ENCODE data around the gene HENMT1.
"Not testable (repeated sequence)": the region's sequence is repeated elsewhere in the genome, so short reads cannot be mapped to it uniquely, and the experiment has no call there.

The HENMT1 gene

GRCh38 chr1:108670131-108670773 lies 9.4 kb upstream of the HENMT1 start:
- Histone ChIP-seq H3K9me3 (ENCODE audit: control insufficient read depth, insufficient read depth, low read depth, low read length) (no peaks in the 10 kb centered on the region), H3K9ac (ENCODE audit: low read length) (no peak overlapping the region), H3K4me1 (ENCODE audit: control insufficient read depth, insufficient read depth, low read length) (no peaks in the 10 kb centered on the region), H3K36me3 (ENCODE audit: control insufficient read depth, insufficient read depth, low read length) (no peaks in the 10 kb centered on the region), H3K4me3 (ENCODE audit: low read depth, low read length) (no peak overlapping the region), H3K27ac (ENCODE audit: low read depth, low read length) (no peak overlapping the region), H3K27me3 (ENCODE audit: control insufficient read depth, insufficient read depth, low read length) (no peaks in the 10 kb centered on the region)

- Histone ChIP-seq H3K4me1 (ENCODE audit: control insufficient read depth, insufficient read depth, low read length) (no peaks in the 10 kb centered on the region), H3K9me3 (ENCODE audit: control insufficient read depth, insufficient read depth, low read depth, low read length) (no peaks in the 10 kb centered on the region), H3K27ac (ENCODE audit: low read depth, low read length) (no peak overlapping the region), H3K27me3 (ENCODE audit: control insufficient read depth, insufficient read depth, low read length) (no peaks in the 10 kb centered on the region), H3K36me3 (ENCODE audit: control insufficient read depth, insufficient read depth, low read length) (no peaks in the 10 kb centered on the region), H3K9ac (ENCODE audit: low read length) (no peak overlapping the region), H3K4me3 (ENCODE audit: low read depth, low read length) (no peak overlapping the region)
These were observed 8.8 kb upstream of the HENMT1 start for GRCh38 chr1:108669679-108670078.

- H3K36me3 ChIP-seq (ENCODE audit: control insufficient read depth, insufficient read depth, low read length), result no peaks in the 10 kb centered on the region
- H3K27ac ChIP-seq (ENCODE audit: low read depth, low read length), result no peak overlapping the region
- H3K4me3 ChIP-seq (ENCODE audit: low read depth, low read length), result no peak overlapping the region
- H3K9ac ChIP-seq (ENCODE audit: low read length), result no peak overlapping the region
- no peaks in the 10 kb centered on the region for H3K9me3 ChIP-seq (ENCODE audit: control insufficient read depth, insufficient read depth, low read depth, low read length)
- H3K4me1 ChIP-seq (ENCODE audit: control insufficient read depth, insufficient read depth, low read length), result no peaks in the 10 kb centered on the region
- H3K27me3 ChIP-seq (ENCODE audit: control insufficient read depth, insufficient read depth, low read length), result no peaks in the 10 kb centered on the region
These were observed 7.9 kb upstream of the HENMT1 start for GRCh38 chr1:108668777-108669176.

DNA sequence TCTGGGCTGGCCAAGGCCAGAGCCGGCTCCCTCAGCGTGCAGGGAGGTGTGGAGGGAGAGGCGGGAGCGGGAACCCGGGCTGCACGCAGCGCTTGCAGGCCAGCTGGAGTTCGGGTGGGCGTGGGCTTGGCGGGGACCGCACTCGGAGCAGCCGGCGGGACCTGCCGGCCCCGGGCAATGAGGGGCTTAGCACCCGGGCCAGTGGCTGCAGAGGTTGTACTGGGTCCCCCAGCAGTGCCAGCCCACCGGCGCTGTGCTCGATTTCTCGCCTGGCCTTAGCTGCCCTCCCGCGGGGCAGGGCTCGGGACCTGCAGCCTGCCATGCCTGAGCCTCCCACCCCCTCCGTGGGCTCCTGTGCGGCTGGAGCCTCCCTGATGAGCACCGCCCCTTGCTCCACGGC lies 6.5 kb upstream of the HENMT1 start:
- H3K36me3 ChIP-seq (ENCODE audit: control insufficient read depth, insufficient read depth, low read length); H3K4me1 ChIP-seq (ENCODE audit: control insufficient read depth, insufficient read depth, low read length); H3K27ac ChIP-seq (ENCODE audit: low read depth, low read length); H3K4me3 ChIP-seq (ENCODE audit: low read depth, low read length); H3K9ac ChIP-seq (ENCODE audit: low read length); H3K9me3 ChIP-seq (ENCODE audit: control insufficient read depth, insufficient read depth, low read depth, low read length); H3K27me3 ChIP-seq (ENCODE audit: control insufficient read depth, insufficient read depth, low read length): not testable (repeated sequence)

DNA sequence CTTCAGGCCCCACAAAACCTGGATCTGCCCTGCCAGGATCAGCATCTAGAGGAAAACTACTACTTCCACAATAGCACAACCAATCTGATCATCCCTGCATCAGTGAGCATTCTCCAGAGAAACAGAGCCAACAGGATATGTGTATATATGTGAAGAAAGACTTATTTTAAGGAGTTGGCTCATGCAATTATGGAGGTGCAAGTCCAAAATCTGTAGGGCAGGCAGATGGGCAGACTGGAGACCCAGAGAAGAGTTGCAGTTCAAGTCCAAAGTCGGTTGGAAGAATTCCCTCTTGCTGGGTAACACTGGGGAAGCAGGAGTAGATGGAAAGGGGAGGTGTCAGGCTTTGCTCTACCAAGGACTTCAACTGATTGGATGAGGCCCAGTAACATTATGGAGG lies 4.9 kb upstream of the HENMT1 start:
- Histone ChIP-seq H3K27me3 (ENCODE audit: control insufficient read depth, insufficient read depth, low read length) (peaks cover 24% of the 10 kb centered on the region), H3K9ac (ENCODE audit: low read length) (no peak overlapping the region), H3K4me1 (ENCODE audit: control insufficient read depth, insufficient read depth, low read length) (peaks cover 4% of the 10 kb centered on the region; the same call in 1 of the 2 replicates), H3K4me3 (ENCODE audit: low read depth, low read length) (no peak overlapping the region), H3K36me3 (ENCODE audit: control insufficient read depth, insufficient read depth, low read length) (no peaks in the 10 kb centered on the region), H3K9me3 (ENCODE audit: control insufficient read depth, insufficient read depth, low read depth, low read length) (no peaks in the 10 kb centered on the region), H3K27ac (ENCODE audit: low read depth, low read length) (no peak overlapping the region)

GRCh38 chr1:108665067-108665466 lies 4.2 kb upstream of the HENMT1 start:
- no peaks in the 10 kb centered on the region for H3K9me3 ChIP-seq (ENCODE audit: control insufficient read depth, insufficient read depth, low read depth, low read length)
- H3K36me3 ChIP-seq (ENCODE audit: control insufficient read depth, insufficient read depth, low read length), result no peaks in the 10 kb centered on the region
- no peak overlapping the region for H3K4me3 ChIP-seq (ENCODE audit: low read depth, low read length)
- no peak overlapping the region for H3K27ac ChIP-seq (ENCODE audit: low read depth, low read length)
- H3K27me3 ChIP-seq (ENCODE audit: control insufficient read depth, insufficient read depth, low read length), result peaks cover 25% of the 10 kb centered on the region
- H3K4me1 ChIP-seq (ENCODE audit: control insufficient read depth, insufficient read depth, low read length), result peaks cover 4% of the 10 kb centered on the region; the same call in 1 of the 2 replicates
- H3K9ac ChIP-seq (ENCODE audit: low read length), result no peak overlapping the region

DNA sequence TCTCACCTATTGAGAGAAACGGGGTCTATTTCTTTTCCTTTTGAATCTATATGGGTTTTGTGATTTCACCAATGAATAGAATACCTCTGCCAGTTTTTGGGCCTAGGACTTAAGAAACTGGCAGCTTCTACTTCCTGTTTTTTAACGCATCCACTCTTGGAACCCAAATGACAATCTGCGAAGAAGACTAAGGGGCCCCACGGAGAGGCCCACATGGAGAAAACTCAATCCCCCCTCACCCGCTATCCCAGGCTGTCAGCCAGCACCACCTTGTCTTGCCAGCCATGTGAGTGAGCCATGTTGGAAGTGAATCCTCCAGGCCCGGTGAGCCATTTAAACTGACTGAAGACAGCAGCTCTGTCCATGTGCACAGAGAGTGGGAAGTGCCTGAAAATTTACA lies 3.6 kb upstream of the HENMT1 start:
- Histone ChIP-seq H3K9ac (ENCODE audit: low read length) (no peak overlapping the region), H3K4me3 (ENCODE audit: low read depth, low read length) (no peak overlapping the region), H3K4me1 (ENCODE audit: control insufficient read depth, insufficient read depth, low read length) (peaks cover 4% of the 10 kb centered on the region; the same call in 1 of the 2 replicates), H3K36me3 (ENCODE audit: control insufficient read depth, insufficient read depth, low read length) (no peaks in the 10 kb centered on the region), H3K27me3 (ENCODE audit: control insufficient read depth, insufficient read depth, low read length) (peaks cover 25% of the 10 kb centered on the region), H3K9me3 (ENCODE audit: control insufficient read depth, insufficient read depth, low read depth, low read length) (no peaks in the 10 kb centered on the region), H3K27ac (ENCODE audit: low read depth, low read length) (no peak overlapping the region)

DNA sequence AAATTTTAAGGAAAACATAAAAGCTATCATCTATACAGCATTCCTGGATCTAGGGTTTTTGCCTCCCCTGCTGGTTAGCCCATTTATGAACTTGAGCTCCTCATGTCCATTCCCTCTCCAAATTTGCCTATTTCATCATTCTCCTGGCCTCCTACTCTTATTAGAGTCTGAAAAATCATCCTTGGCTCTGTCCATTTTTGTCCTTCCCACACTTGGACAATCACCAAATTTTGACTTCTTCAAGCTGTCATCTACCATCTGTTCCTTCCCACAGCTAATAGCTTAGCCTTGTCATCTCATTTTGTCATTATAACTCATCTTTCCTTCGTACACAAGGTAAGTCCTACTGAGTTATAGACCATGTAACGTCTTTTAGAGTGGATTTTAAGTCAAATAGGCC lies 2.2 kb upstream of the HENMT1 start:
- Histone ChIP-seq H3K27me3 (ENCODE audit: control insufficient read depth, insufficient read depth, low read length) (peaks cover 25% of the 10 kb centered on the region), H3K36me3 (ENCODE audit: control insufficient read depth, insufficient read depth, low read length) (no peaks in the 10 kb centered on the region), H3K4me3 (ENCODE audit: low read depth, low read length) (no peak overlapping the region), H3K27ac (ENCODE audit: low read depth, low read length) (no peak overlapping the region), H3K4me1 (ENCODE audit: control insufficient read depth, insufficient read depth, low read length) (peaks cover 4% of the 10 kb centered on the region; the same call in 1 of the 2 replicates), H3K9ac (ENCODE audit: low read length) (no peak overlapping the region), H3K9me3 (ENCODE audit: control insufficient read depth, insufficient read depth, low read depth, low read length) (no peaks in the 10 kb centered on the region)

- Histone ChIP-seq H3K36me3 (ENCODE audit: control insufficient read depth, insufficient read depth, low read length) (no peaks in the 10 kb centered on the region), H3K27me3 (ENCODE audit: control insufficient read depth, insufficient read depth, low read length) (peaks cover 18% of the 10 kb centered on the region), H3K4me1 (ENCODE audit: control insufficient read depth, insufficient read depth, low read length) (peaks cover 4% of the 10 kb centered on the region; the same call in 1 of the 2 replicates), H3K9me3 (ENCODE audit: control insufficient read depth, insufficient read depth, low read depth, low read length) (no peaks in the 10 kb centered on the region), H3K9ac (ENCODE audit: low read length) (no peak overlapping the region), H3K4me3 (ENCODE audit: low read depth, low read length) (no peak overlapping the region), H3K27ac (ENCODE audit: low read depth, low read length) (no peak overlapping the region)
These were observed 3.4 kb downstream of the HENMT1 start for GRCh38 chr1:108657356-108658080.

GRCh38 chr1:108653431-108654105 lies 7.3 kb downstream of the HENMT1 start:
- H3K27ac ChIP-seq (ENCODE audit: low read depth, low read length), result no peak overlapping the region
- no peak overlapping the region for H3K9ac ChIP-seq (ENCODE audit: low read length)
- H3K27me3 ChIP-seq (ENCODE audit: control insufficient read depth, insufficient read depth, low read length), result no peaks in the 10 kb centered on the region
- no peaks in the 10 kb centered on the region for H3K9me3 ChIP-seq (ENCODE audit: control insufficient read depth, insufficient read depth, low read depth, low read length)
- H3K4me3 ChIP-seq (ENCODE audit: low read depth, low read length), result no peak overlapping the region
- no peaks in the 10 kb centered on the region for H3K36me3 ChIP-seq (ENCODE audit: control insufficient read depth, insufficient read depth, low read length)
- H3K4me1 ChIP-seq (ENCODE audit: control insufficient read depth, insufficient read depth, low read length), result no peaks in the 10 kb centered on the region

DNA sequence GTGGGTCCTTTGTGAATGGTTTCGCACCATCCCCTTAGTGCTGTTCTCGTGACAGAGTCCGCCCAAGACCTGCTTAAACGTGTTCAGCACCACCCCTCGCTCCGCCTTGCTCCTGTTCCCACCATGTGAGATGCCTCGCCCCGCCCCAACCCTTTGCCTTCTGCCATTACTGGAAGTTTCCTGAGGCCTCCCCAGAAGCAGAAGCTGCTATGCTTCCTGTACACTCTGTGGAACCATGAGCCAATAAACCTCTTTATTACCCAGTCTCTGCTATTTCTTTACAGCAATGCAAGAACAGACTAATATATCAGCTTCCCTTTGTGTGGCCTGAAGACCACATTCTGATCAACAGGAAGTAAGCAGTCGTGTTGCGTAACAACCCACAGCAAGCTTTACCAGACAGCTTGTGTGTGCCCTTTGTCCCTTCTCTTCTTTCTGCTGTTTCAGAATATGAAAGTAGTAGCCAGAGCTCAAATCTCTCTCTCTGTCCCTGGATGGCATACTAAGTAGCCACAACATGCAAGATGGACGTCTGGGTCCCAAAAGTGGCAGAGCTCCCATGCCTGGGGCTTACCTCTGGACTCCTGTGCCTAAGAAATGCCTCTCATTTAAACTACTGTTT lies 14.1 kb downstream of the HENMT1 start:
- Histone ChIP-seq H3K27me3 (ENCODE audit: control insufficient read depth, insufficient read depth, low read length) (no peaks in the 10 kb centered on the region), H3K9me3 (ENCODE audit: control insufficient read depth, insufficient read depth, low read depth, low read length) (no peaks in the 10 kb centered on the region), H3K9ac (ENCODE audit: low read length) (no peak overlapping the region), H3K4me1 (ENCODE audit: control insufficient read depth, insufficient read depth, low read length) (no peaks in the 10 kb centered on the region), H3K27ac (ENCODE audit: low read depth, low read length) (no peak overlapping the region), H3K4me3 (ENCODE audit: low read depth, low read length) (no peak overlapping the region), H3K36me3 (ENCODE audit: control insufficient read depth, insufficient read depth, low read length) (no peaks in the 10 kb centered on the region)
